ENCODE measurements around the gene SLC35F1.

- no peak for TF ChIP-seq CTCF (conservative IDR thresholded peaks at IDR 0.05 in 1 of 2, IDR thresholded peaks at IDR 0.05 in 1 of 2; ENCODE audit: low read depth in 1 of 2, low read length in 2 of 2)
- TF ChIP-seq EZH2 (IDR thresholded peaks at IDR 0.05; ENCODE audit: low read length, missing control alignments), result no peak
Measured at GRCh38 chr6:118152524-118152923, 245.5 kb downstream of the SLC35F1 start.
